HG03045 (cell line): ENCODE measurements around the gene SHISAL1.

Experiments
- ATAC-seq: cut with Tn5 transposase; IDR thresholded peaks from one replicate; pipeline ENCODE4 v1.9.1; 2021; ENCODE audit warnings: mild to moderate bottlenecking, moderate library complexity; ENCODE audit not compliant: unreplicated experiment

SHISAL1 gene

DNA sequence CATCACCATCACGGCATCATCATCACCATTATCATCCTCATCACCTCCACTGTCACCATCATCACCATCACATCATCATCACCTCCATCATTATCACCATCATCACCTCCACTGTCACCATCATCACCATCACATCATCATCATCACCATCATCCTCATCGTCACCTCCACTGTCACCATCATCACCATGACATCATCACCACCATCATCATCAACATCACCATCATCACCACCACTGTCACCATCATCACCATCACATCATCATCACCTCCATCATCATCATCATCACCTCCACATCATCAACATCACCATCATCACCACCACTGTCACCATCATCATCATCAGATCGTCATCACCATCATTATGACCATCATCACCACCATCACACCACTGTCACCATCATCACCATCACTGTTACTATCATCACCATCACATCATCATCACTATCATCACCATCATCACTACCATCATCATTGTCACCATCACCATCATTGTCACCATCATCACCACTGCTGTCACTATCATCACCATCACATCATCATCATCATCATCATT is 99.2 kb downstream of the SHISAL1 start:
- no peak for ATAC-seq

DNA sequence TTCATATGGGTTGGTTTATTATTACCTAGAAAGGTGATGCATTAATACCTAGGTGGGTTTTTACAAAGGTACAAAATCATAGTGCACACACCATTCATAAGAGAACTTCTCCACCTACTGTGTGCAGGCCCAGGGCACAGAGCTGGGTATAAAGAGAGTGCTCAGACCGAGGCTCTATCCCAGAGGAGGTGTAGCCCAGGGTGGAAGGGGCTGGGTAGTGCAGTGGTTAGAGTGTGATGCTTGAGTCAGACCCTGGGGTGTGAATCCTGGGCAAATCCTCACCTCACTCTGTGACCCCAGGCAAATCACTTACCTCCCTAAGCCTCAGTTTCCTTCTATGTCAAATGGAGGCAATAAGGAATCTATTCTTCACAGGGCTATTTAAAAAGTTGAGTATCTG is 99.8 kb downstream of the SHISAL1 start:
- no peak for ATAC-seq

DNA sequence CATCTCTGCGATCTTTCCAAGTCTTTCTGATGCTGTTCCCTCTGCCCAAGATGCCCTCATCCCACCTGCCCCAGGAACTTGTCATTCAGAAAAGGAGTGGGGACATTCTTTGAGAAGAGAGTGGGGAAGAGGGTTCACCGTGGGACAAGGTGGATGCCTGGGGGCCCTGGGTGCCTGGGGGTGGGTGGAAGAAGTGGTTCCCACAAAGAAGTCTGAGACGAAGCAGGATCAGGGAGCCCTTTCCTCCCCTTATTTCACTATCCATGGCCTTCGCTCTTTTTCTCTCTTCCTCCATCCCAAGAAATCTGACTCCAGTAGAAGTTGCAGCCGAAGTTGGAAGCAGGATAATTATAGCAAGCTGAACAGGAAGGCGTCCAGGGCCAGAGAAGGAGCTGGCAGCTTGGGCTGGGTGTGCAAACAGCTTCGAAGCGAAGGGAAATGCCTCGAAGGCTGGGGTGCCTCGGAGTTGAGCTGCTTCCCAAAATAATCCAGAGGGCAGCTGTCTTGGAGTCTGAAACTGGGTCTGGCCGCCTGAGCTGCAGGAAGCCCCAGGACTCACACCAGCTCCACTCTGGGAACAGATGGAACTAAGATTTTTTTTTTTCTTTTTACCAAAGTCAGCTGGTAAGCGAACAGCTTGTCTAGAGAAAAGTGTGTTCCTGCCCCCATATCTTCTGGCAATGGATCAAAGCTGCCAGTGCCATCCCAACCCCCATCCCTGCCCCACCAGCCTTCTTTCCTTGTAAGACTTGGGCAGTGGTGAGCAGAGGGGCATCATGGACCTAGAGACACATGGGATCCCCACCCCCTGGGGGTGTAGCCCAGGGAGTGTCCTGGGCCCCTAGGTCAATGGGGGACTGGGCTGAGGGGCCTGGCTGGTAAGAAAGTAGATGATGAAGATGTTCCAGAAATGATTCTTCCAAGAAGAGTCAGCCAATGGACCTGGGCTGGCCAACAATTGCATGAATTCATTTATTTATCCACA is 100.5 kb downstream of the SHISAL1 start:
- ATAC-seq, result no peak

DNA sequence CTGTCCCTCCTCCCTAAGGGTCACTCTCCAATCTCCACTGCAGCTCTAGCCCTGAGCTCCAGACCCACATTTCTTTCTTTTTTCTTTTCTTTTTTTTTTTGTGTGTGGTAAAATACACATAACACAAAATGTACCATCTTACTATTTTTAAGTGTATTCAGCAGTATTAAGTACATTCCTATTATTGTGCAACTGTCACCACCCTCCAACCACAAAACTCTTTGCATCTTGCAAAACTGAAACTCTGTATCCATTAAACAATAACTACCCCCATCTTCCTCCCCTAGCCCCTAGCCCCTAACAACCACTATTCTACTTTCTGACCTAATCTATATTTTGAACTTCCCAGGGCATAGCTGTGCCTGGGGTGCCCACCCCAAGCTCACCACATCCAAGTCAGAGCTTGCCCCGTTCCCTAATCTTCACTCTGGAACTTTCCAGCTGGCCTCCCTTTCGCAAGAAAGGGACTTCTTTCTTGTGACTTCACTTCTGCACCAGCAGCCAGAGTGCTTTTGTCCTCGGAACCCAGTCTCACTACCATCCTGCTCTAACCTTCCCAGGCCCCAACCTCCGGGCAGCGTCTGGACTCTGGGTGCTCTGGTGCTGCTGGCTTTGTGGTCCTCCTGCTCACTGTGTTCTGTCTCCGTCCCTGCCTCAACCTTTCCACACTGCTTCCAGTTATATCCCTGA is 101.3 kb downstream of the SHISAL1 start:
- no peak for ATAC-seq

DNA sequence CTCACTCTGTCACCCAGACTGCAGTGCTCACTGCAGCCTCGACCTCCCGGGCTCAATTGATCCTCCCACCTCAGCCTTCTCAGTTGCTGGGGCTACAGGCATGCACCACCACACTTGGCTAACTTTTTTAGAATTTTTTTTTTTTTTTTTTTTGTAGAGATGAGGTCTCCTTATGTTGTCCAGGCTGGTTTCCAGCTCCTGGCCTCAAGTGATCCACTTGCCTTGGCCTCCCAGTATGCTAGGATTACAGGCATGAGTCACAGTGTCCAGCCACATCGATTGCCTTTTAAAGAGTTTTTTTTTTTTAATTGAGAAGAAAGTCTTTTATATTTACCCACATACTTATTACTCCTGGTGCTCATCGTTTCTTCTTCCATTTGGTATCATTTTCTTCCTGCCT is 102.0 kb downstream of the SHISAL1 start:
- ATAC-seq, result no peak

DNA sequence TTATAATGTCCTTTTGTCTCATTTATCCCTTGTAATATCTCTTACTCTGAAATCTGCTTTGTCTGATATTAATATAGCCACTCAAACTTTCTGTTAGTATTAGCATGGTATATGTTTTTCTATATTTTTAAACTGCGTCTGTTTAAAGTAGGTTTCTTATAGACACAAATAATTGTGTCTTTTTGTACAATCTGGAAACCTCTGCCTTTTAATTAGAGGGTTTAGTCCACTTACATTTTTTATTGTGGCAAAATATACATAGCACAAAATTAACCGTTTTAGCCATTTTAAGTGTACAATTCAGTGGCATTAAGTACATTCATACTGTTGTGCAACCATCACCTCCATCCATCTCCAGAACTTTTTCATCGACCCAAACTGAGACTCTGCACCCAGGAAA is 103.4 kb downstream of the SHISAL1 start:
- ATAC-seq, result no peak

DNA sequence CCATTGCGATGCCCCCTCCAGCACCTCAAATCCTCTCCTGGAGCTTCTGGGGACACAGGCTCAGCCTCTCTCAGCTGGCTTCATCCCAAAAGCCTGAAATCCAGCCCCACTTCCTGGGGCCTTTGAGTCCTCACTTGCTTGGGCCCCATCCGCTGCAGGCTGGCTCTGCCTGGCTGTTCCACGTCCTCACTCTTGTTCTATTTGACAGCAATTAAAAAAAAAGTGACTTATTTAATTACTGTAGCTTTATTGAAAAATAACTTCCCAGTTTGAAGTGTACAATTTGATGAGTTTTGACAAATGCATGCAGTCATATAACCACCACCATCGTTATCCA is 104.8 kb downstream of the SHISAL1 start:
- no peak for ATAC-seq

DNA sequence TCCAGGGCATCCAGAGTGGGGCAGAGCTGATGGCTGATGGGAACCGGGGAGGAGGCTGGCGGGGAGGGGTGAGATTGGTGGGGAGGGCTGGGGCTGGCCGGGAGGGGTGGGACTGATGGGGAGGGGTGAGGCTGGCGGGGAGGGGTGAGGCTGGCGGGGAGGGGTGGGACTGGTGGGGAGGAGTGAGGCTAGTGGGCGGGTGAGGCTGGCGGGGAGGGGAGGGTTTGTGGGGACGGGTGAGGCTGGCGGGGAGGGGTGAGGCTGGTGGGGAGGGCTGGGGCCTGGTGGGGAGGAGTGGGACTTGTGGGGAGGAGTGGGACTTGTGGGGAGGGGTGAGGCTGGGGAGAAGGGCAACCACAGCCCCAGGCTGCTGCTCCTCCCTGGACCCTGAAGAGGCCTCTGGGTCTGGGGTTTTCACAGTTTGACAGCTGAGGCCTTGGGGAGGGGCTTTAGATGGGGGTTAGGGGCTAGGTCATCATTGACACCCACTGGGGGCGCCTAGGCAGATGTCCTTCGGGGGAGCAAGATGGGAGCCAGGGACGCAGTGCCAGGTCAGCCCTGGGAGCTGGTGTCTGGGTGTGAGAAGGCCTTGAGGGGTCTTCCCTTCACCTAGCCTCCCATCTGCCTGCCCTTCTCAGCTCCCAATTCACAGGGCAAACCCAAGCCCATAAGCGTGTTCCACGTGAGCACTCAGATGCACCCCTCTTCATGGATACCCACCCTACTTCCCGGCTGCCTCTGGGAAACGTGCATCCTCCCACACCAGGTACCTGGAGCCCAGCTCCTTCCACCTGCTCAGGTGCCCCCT is 105.4 kb downstream of the SHISAL1 start:
- no peak for ATAC-seq

DNA sequence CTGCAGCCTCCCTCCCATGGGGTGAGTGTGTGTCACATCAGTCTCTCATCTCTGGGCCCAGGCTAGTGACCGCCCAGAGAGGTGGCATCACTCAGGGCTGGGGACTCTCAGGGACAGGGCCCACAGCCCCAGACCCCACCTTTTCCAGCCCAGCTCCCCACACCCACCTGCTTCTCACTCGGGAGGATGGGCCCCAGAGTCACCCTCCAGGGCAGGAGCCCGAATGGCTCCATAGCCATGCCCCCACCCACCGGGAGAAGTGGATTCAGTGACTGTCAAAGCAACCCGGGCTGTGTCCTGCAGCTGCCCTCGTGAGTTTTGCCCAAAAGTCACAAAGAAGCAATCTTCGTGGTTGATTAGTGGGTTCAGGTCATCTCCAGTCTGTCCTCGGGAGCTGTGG is 106.1 kb downstream of the SHISAL1 start:
- ATAC-seq, result no peak

DNA sequence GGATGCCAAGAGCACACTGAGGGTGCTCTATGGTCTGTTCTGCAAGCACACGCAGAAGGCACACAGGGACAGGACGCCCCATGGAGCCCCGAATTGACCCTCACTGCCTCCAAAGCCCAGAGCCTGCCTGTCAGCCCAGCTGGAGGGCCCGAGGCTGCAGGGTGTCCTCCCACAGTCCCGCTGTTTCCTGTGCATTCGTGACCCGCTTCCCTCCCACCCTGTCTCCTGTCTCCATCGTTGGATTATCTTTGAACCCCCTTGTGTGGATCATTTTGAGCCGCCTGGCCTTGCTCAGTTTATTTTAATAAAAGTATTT is 106.5 kb downstream of the SHISAL1 start:
- no peak for ATAC-seq

DNA sequence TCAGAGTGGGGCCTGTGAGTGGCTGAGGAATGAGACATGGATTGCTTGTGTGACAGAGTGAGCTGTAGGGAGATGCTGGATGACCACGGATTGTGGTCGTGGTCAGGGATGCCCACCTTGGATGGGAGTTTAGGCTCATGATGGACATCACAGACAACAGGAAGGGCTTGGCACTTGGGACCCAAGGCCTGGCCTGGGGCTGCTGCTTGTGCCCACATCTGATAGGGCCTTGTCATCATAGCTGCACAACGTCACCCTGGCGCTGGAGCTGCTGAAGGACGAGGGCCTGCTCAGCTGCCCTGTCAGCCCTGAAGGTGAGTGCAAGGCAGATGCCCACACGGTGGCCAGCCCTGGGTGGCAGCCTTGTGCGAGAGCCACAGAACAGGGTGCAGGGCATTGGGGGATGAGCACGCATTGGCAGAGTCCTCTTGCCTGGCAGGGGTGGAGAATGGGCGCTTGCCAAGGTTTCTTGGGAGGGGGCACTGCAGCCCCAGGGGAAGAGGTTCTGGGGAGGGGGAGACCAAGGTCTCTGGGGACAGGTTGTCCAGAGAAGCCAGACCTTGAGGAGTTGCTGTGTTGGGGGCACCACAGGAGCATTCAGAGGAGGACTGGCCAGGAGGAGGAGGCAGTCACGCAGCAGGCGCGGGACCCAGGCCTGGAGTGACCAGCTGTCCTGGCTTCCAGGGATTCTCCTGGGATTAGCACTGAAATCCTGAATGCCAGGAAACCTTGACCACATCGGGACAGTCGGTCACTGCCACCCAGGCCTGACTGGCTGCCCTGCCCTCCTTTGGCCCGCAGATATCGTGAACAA is 107.0 kb downstream of the SHISAL1 start:
- no peak for ATAC-seq

DNA sequence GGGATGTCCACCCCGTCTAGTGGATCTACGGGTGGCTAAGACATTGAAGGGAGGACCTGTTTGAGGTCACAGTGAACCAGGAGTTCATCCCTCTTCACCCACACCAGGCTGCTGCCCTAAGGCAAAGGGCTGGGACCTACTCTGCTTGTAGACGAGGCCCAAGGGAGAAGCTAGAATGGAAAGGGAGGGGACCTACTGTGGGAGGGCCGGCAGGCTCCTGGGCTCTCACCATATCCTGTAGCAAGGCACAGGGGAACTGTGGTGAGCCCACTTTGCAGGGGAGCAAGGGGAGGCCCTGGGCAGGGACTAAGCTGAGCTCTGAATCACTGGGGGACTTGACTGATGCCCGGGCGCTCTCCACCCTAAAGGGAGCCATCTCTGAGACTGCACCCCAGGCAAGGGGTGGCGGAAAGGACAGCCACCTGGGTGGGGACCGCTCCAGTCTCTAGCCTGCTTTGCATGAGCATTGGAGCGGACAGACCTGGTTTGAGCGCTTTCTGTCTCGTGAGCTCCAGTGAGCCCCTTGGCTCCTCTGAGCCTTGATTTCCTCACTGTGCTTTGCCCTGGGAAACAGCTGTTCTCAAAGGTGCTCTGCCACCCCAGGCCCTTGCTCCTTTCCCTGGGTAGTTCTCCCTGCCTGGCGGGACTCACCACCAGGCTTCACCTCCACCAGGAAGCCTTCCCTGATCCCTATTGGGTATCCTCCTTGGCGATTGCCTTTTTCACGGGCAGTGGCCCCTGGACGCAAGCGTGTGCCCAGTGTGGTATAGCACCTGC is 107.8 kb downstream of the SHISAL1 start:
- ATAC-seq, result no peak

DNA sequence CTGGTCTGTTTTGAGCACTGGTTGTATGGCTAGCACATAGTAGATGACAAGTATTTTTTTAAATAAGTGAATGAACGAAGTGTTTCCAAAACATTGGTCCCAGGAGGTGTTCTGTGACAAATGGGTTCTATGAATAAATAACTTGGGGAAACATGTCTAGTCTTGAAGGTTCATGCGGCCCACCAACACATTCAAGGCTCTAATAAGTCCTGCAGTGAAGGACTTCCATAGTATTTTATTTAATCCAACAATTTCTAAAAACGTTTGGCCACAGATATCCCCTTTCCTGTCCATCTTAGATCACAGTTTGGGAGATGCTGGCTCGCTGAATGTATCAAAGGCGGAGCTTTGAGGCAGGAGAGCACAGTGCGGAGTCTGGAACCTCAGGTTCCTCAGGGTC is 109.5 kb downstream of the SHISAL1 start:
- no peak for ATAC-seq

DNA sequence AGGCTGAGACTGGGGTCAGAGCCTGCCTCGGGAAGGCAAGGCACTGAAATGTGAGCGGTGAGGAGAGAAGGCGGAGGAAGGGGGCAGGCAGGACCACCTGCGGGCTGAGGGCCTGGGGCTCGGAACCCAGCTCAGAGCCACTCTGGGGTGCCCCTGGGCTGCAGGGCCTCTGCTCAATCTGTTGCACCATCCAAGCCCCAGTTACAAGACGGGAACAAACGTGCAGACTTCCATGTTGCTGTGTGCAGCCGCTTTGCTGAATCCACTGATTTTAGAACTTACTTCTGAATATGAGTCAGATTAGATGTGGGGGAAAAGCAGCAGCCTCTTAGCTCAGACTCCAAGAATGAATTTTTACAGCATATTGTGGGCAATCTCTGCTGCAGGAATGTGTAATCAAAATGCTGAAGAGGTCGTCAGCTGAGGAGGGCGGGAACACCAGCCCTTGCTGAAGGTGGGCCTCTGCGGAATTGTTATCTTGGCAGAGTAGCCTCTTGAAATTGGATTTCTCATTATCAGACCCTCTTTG is 110.4 kb downstream of the SHISAL1 start:
- no peak for ATAC-seq

DNA sequence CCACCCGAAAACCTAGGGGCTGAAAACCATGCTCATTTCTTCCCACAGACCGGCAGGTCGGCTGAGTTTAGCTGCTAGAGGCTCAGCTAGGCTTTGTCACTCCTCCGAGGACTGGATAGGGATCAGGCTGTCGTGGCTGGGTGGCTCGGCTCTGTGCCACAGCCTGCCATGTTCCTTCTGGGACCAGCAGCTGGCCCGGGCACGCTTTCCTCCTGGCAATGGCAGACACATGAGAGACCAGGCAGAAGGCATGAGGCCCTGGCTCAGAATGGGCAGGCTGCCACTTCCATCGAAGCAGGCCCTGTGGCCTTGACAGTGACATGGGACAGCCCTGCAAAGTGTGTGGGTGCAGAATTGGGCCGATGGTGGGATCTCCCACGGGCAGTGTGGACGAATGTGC is 111.1 kb downstream of the SHISAL1 start:
- ATAC-seq, result no peak

DNA sequence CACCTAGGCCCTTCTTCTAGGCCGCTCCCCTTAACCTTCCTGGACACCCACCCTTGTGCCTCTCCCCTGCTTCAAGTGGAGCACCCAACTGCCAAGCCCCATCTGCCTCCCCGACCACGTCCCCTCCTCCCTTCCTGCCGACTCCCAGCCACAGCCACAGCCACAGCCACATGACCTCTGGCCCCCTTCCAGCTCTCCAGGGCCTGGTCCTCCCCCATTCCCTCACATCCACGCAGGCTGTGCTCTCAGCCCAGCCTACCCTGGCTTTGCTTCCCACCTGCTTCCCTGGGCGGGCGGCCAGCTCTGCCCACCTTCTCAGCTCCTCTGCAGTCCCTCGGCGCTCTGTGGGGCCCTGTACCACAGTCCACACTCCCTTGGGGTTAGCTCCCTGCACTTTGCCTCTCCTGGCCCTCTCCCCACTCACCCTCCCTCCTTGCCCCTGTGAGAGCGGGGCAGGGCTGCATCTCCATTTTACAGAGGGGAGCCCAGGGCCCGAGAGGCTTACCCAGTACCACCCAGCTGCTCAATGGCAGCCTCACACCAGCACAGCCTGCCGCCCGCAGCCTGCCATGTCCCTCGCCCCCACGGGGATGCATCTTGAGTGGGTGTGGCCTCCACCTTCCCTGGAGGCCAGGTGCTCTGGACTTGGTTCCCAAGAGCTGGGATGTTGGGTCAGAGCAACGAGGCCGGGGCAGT is 111.7 kb downstream of the SHISAL1 start:
- no peak for ATAC-seq

DNA sequence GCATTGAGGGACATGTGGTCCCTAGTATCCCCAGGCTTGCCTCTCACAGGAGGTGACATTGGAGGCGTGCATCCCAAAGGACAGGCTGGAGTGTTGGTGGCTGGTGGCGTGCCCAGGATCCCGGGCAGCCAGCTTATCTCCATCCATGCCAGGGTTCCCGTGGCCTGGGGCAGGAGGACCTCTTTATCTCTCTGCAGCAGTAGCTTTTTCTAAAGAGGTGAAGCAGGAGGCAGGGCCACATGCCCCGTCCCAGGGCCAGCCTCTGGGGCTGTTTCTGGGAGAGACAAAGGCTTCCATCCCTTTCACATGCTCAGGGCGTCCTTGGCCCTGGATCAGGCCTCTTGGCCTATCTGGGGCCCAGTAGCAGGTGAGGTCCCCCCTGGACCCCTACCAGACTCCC is 112.3 kb downstream of the SHISAL1 start:
- ATAC-seq, result no peak

DNA sequence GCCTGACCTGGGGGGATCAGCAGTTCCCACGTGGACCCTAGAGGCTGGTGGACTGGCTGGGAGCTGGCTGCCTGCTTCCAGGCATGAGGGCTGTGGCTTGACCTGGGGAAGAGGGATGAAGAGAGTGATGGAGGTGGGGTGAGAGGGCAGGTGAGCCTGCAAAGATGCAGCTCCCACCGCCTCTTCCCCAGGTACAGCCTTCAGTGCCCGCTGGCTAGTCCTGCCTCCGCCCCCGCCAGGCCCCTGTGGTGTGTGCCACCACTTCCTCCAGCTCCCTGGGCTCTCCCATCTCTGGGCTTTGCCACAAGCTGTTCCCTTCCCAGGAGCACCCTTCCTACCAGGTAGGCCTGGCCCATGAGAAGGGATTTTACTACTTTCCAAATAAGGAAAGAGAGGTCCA is 112.9 kb downstream of the SHISAL1 start:
- no peak for ATAC-seq

DNA sequence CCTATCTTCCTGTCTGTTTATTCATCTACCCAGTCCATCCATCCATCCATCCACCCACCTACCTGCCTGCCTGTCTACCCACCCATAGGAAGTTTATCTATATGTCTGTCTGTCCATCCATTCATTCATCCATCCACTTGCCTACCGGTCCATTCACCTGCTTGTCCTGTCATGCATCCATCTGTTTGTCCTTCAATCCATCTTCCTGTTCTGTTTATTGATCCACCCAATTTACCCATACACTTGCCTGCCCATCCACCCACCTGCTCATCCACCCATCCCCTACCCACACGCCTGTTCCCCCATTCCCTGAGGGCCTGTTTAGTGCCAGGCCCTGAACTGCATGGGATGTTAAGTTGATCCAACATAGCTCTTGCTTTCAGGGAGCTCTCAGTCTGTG is 113.6 kb downstream of the SHISAL1 start:
- no peak for ATAC-seq
